Tibial nerve (tissue), 4 donors: Measurements from ENCODE around the gene TAOK1.

ENCODE experiments used
- EP300 ChIP-seq, 2 donors: sonication (generic); formaldehyde crosslinking; IDR thresholded peaks; one replicate each; pipeline ENCODE4 v1.6.1; 2017; ENCODE audit warnings: antibody characterized with exemption in 2 of 2, mild to moderate bottlenecking in 1 of 2
- TF ChIP-seq, protein P1 (sequence below), 5 experiments: fragments of 200-600 bp in 3 of 5; fragments of 450-650 bp in 2 of 5; sonication (generic) in 3 of 5; IDR thresholded peaks; one replicate each; pipeline ENCODE4 v1.5.1; 2016 to 2019; ENCODE audit warnings: antibody characterized with exemption in 5 of 5, mild to moderate bottlenecking in 3 of 5, moderate library complexity in 2 of 5

DNA sequence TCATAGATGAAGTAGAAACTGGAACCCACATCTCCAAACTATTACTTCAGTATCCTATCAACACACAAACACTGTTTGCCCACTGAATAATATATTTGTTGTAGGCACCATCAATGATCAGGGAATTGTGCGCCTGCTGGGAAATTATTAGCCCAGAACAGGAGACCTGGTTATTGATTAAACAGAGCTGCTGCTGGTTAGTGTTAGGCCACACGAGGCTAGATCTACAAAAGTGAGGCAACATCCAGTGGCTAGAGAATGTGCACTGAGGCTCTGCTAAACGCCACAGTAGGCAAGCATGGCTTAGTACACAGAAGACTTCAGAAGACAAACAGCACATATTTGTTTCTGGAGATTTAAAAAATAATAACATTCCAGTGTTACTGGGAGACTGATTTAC, 165.7 kb downstream of the TAOK1 start:
- TF ChIP-seq, protein P1, sequence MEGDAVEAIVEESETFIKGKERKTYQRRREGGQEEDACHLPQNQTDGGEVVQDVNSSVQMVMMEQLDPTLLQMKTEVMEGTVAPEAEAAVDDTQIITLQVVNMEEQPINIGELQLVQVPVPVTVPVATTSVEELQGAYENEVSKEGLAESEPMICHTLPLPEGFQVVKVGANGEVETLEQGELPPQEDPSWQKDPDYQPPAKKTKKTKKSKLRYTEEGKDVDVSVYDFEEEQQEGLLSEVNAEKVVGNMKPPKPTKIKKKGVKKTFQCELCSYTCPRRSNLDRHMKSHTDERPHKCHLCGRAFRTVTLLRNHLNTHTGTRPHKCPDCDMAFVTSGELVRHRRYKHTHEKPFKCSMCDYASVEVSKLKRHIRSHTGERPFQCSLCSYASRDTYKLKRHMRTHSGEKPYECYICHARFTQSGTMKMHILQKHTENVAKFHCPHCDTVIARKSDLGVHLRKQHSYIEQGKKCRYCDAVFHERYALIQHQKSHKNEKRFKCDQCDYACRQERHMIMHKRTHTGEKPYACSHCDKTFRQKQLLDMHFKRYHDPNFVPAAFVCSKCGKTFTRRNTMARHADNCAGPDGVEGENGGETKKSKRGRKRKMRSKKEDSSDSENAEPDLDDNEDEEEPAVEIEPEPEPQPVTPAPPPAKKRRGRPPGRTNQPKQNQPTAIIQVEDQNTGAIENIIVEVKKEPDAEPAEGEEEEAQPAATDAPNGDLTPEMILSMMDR (IDR thresholded peaks at IDR 0.05): no peak
- TF ChIP-seq EP300 (IDR thresholded peaks at IDR 0.05): no peak
